Mesenchymal stem cell (in vitro differentiated cells and primary cell): Measurements from ENCODE around the gene ABCD1.

Source experiments
- DNase-seq: peaks from one replicate; pipeline ENCODE4 v3.0.0-alpha.2; 2013
- H2AFZ ChIP-seq: one replicate; pipeline ENCODE4 v1.6.1; 2013; ENCODE audit warnings: low read depth, mild to moderate bottlenecking, control low read depth, inconsistent platforms, low read length, moderate library complexity
- H2AK5ac ChIP-seq: 2 replicates; pipeline ENCODE4 v1.6.1; 2013; ENCODE audit warnings: low read length, moderate library complexity, mild to moderate bottlenecking, inconsistent platforms; ENCODE audit not compliant: severe bottlenecking
- H2BK120ac ChIP-seq: one replicate; pipeline ENCODE4 v1.6.1; 2013; ENCODE audit warnings: low read depth, mild to moderate bottlenecking, inconsistent platforms, low read length, moderate library complexity
- H2BK12ac ChIP-seq, 2 experiments: one replicate each; pipeline ENCODE4 v1.6.1; 2013; ENCODE audit warnings: inconsistent platforms in 2 of 2, low read length in 2 of 2, mild to moderate bottlenecking in 2 of 2, moderate library complexity in 2 of 2, control low read depth in 1 of 2
- H2BK15ac ChIP-seq: one replicate; pipeline ENCODE4 v1.6.1; 2013; ENCODE audit warnings: mild to moderate bottlenecking, low read depth, inconsistent platforms; ENCODE audit not compliant: poor library complexity, severe bottlenecking
- H2BK5ac ChIP-seq: 2 replicates; pipeline ENCODE4 v1.6.1; 2013; ENCODE audit warnings: low read depth, mild to moderate bottlenecking, low read length, control low read depth, inconsistent platforms; ENCODE audit not compliant: poor library complexity, severe bottlenecking
- H3K14ac ChIP-seq, 2 experiments: one replicate each; pipeline ENCODE4 v1.6.1; 2013; ENCODE audit warnings: inconsistent platforms in 2 of 2, low read length in 2 of 2, control low read depth in 1 of 2, mild to moderate bottlenecking in 1 of 2, moderate library complexity in 1 of 2
- H3K18ac ChIP-seq, 2 experiments: one replicate each; pipeline ENCODE4 v1.6.1; 2013; ENCODE audit warnings: inconsistent platforms in 2 of 2, low read length in 2 of 2, control low read depth in 1 of 2, low read depth in 1 of 2, mild to moderate bottlenecking in 1 of 2
- H3K23ac ChIP-seq, 2 experiments: one replicate each; pipeline ENCODE4 v1.6.1; 2013; ENCODE audit warnings: inconsistent platforms in 2 of 2, low read length in 2 of 2, mild to moderate bottlenecking in 2 of 2, moderate library complexity in 2 of 2, control low read depth in 1 of 2
- H3K27ac ChIP-seq: 2 replicates; pipeline ENCODE4 v1.5.1; 2013; ENCODE audit warnings: mild to moderate bottlenecking, moderate library complexity, low read length, control low read depth, inconsistent platforms; ENCODE audit not compliant: poor library complexity, severe bottlenecking
- H3K27me3 ChIP-seq, 2 experiments: 2 replicates each; pipeline versions ENCODE4 v1.6.1 to v1.7.0; 2013; ENCODE audit warnings: low read length in 2 of 2, mild to moderate bottlenecking in 2 of 2, moderate library complexity in 2 of 2, control low read depth in 1 of 2, inconsistent platforms in 1 of 2; ENCODE audit not compliant: control insufficient read depth in 1 of 2, insufficient read depth in 1 of 2
- H3K36me3 ChIP-seq, 2 experiments: 2 replicates each; pipeline versions ENCODE4 v1.6.1 to v1.7.0; 2013; ENCODE audit warnings: low read length in 2 of 2, control low read depth in 1 of 2, inconsistent platforms in 1 of 2, low read depth in 1 of 2, mild to moderate bottlenecking in 1 of 2; ENCODE audit not compliant: insufficient read depth in 2 of 2, control insufficient read depth in 1 of 2
- H3K4ac ChIP-seq, 2 experiments: one replicate each; pipeline ENCODE4 v1.6.1; 2013; ENCODE audit warnings: inconsistent platforms in 2 of 2, low read length in 2 of 2, mild to moderate bottlenecking in 2 of 2, moderate library complexity in 2 of 2, control low read depth in 1 of 2, low read depth in 1 of 2
- H3K4me1 ChIP-seq: 2 replicates; pipeline ENCODE4 v1.6.1; 2013; ENCODE audit warnings: low read depth, low read length, control low read depth; ENCODE audit not compliant: control insufficient read depth, insufficient read depth
- H3K4me2 ChIP-seq: 2 replicates; pipeline ENCODE4 v1.6.1; 2013; ENCODE audit warnings: low read length, mild to moderate bottlenecking, inconsistent platforms; ENCODE audit not compliant: poor library complexity, severe bottlenecking
- H3K4me3 ChIP-seq, 2 experiments: 2 replicates each; pipeline versions ENCODE4 v1.5.1 to v1.7.0; 2013; ENCODE audit warnings: low read length in 2 of 2, mild to moderate bottlenecking in 2 of 2, control low read depth in 1 of 2, low read depth in 1 of 2; ENCODE audit not compliant: insufficient read depth in 1 of 2
- H3K79me1 ChIP-seq: replicated peaks from 2 replicates; pipeline ENCODE4 v1.6.1; 2013; ENCODE audit warnings: mild to moderate bottlenecking, control low read depth, low read length, inconsistent platforms; ENCODE audit not compliant: poor library complexity, severe bottlenecking
- H3K9ac ChIP-seq: 2 replicates; pipeline ENCODE4 v1.7.0; 2013; ENCODE audit warnings: mild to moderate bottlenecking, low read length, moderate library complexity
- H3K9me3 ChIP-seq: 2 replicates; pipeline ENCODE4 v1.7.0; 2013; ENCODE audit warnings: mild to moderate bottlenecking, low read length; ENCODE audit not compliant: control insufficient read depth
- H4K8ac ChIP-seq: one replicate; pipeline ENCODE4 v1.6.1; 2013; ENCODE audit warnings: inconsistent platforms, mild to moderate bottlenecking, low read length, moderate library complexity
- H4K91ac ChIP-seq: one replicate; pipeline ENCODE4 v1.6.1; 2013; ENCODE audit warnings: mild to moderate bottlenecking, low read length, inconsistent platforms
- WGBS: methylation state at CpG from one replicate; pipeline ENCODE4 v1.1.7; 2013; ENCODE audit warnings: mixed read lengths; 5-methylcytosine and 5-hydroxymethylcytosine counted together

The ABCD1 gene

DNA sequence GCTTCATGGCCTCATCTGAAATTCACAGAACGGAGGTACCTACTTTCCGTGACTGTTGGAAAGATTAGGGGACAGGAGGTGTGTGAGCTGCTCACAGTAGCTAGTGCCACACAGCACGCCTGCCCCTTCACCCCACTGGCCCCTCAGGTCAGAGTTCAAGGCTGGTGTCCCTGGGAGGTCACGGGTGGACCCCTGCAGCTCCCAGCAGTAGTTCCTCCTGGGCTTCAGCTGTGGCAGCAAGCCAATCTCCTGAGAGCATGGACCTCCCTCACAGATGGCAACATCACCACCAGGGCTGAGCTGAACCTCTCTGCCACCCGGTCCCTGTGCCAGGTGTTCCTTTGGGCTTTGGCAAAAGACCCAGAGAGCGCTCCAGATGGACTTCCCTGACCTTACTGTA, 67.7 kb downstream of the ABCD1 start:
- Histone ChIP-seq H2BK12ac (no peak overlapping the region), H3K9ac (no peak overlapping the region), H4K91ac (no peak overlapping the region), H2AK5ac (no peak overlapping the region), H3K27ac (no peak overlapping the region), H3K4me1 (peaks cover 19% of the 10 kb centered on the region), H3K4me2 (no peak overlapping the region), H2BK5ac (no peak overlapping the region), H3K14ac (no peak overlapping the region), H2AFZ (no peak overlapping the region), H3K27me3 (peaks cover 0 to 2% of the 10 kb centered on the region in 2 experiments), H3K18ac (no peak overlapping the region), H2BK15ac (no peak overlapping the region), H3K36me3 (peaks cover 30 to 67% of the 10 kb centered on the region in 2 experiments), H4K8ac (no peak overlapping the region), H3K4me3 (peak overlapping the region in 1 of 2 experiments; percentile 83), H3K79me1 (peaks cover 14% of the 10 kb centered on the region), H3K4ac (no peak overlapping the region), H3K9me3 (peaks cover 4% of the 10 kb centered on the region), H2BK120ac (no peak overlapping the region), H3K23ac (no peak overlapping the region)
- DNase-seq = no peak
- 91% methylated on average over 6 of the region's 6 CpGs for WGBS

DNA sequence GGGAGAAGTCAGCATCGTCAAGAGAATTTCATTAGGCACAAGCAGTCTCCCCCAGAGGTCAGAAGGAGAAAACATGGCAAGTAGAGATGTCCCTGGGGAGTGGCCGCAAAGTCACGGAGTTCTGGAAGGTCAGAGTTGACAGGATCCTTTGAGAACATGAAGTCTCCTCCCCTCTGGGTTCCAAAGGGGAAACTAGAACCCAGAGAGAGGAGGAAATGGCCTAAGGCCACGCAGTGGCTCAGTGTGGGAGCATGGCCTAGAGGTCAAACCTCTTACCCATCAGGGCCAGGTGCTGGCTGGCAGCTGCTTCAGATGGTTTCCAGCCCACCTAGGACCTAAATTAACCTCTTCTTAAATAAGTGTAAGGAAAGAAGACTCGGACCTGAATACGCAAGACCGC, 68.6 kb downstream of the ABCD1 start:
- H3K9ac ChIP-seq = peak overlapping the region; percentile 94
- H3K14ac ChIP-seq = no peak overlapping the region
- peaks cover 4% of the 10 kb centered on the region for H3K9me3 ChIP-seq
- H4K91ac ChIP-seq = no peak overlapping the region
- peak overlapping the region; percentile 40 for H3K27ac ChIP-seq
- H3K23ac ChIP-seq = no peak overlapping the region
- H3K4me3 ChIP-seq = peak overlapping the region; percentile 82 to 83
- no peak overlapping the region for H2AK5ac ChIP-seq
- H2BK12ac ChIP-seq = no peak overlapping the region
- peaks cover 0 to 2% of the 10 kb centered on the region in 2 experiments for H3K27me3 ChIP-seq
- H4K8ac ChIP-seq = no peak overlapping the region
- no peak overlapping the region for H2BK120ac ChIP-seq
- H2AFZ ChIP-seq = no peak overlapping the region
- DNase-seq = peak; percentile 25
- no peak overlapping the region for H3K18ac ChIP-seq
- H3K36me3 ChIP-seq = peaks cover 30 to 67% of the 10 kb centered on the region in 2 experiments
- H2BK15ac ChIP-seq = no peak overlapping the region
- peaks cover 13% of the 10 kb centered on the region for H3K79me1 ChIP-seq
- WGBS = 36% methylated on average over 3 of the region's 7 CpGs
- peak overlapping the region in 1 of 2 experiments; percentile 61 for H3K4ac ChIP-seq
- H2BK5ac ChIP-seq = no peak overlapping the region
- peaks cover 19% of the 10 kb centered on the region for H3K4me1 ChIP-seq
- H3K4me2 ChIP-seq = peak overlapping the region; percentile 71
